ENCODE measurements around the gene THADA. TPM values are rescaled to one million over a fixed set of nuclear protein-coding genes. Genes with fewer than 3 reads are reported as not detected.

Gene THADA
- total RNA-seq, 1 donor, result 33.2 TPM

GRCh38 chr2:43246641-43247040, 349.2 kb downstream of the THADA start:
- DNase-seq (ENCODE audit: low read depth), result no peak
- TF ChIP-seq CTCF (IDR thresholded peaks at IDR 0.05; ENCODE audit: insufficient read depth, low read depth, low read length), result no peak
- no peak overlapping the region for H3K4me3 ChIP-seq (ENCODE audit: low read depth, low read length)

- DNase-seq (ENCODE audit: low read depth), result no peak
- H3K4me3 ChIP-seq (ENCODE audit: low read depth, low read length), result no peak overlapping the region
- no peak for TF ChIP-seq CTCF (IDR thresholded peaks at IDR 0.05; ENCODE audit: insufficient read depth, low read depth, low read length)
These were observed 354.3 kb downstream of the THADA start for GRCh38 chr2:43241558-43241957.

- no peak for TF ChIP-seq CTCF (IDR thresholded peaks at IDR 0.05; ENCODE audit: insufficient read depth, low read depth, low read length)
- no peak overlapping the region for H3K4me3 ChIP-seq (ENCODE audit: low read depth, low read length)
- DNase-seq (ENCODE audit: low read depth), result no peak
These were observed 355.1 kb downstream of the THADA start for GRCh38 chr2:43240766-43241150.

GRCh38 chr2:43239981-43240765, 355.7 kb downstream of the THADA start:
- DNase-seq (ENCODE audit: low read depth), result no peak
- TF ChIP-seq CTCF (IDR thresholded peaks at IDR 0.05; ENCODE audit: insufficient read depth, low read depth, low read length), result no peak
- H3K4me3 ChIP-seq (ENCODE audit: low read depth, low read length), result no peak overlapping the region

GRCh38 chr2:43238813-43239212, 357.0 kb downstream of the THADA start:
- DNase-seq (ENCODE audit: low read depth), result no peak
- H3K4me3 ChIP-seq (ENCODE audit: low read depth, low read length), result no peak overlapping the region
- TF ChIP-seq CTCF (IDR thresholded peaks at IDR 0.05; ENCODE audit: insufficient read depth, low read depth, low read length), result no peak

GRCh38 chr2:43238176-43238575, 357.7 kb downstream of the THADA start:
- no peak for TF ChIP-seq CTCF (IDR thresholded peaks at IDR 0.05; ENCODE audit: insufficient read depth, low read depth, low read length)
- H3K4me3 ChIP-seq (ENCODE audit: low read depth, low read length), result no peak overlapping the region
- peak; percentile 29 for DNase-seq (ENCODE audit: low read depth)

All from fibroblast of villous mesenchyme (primary cell).